Stimulated activated CD8-positive, alpha-beta memory T cell treated with anti-CD3 and anti-CD28 coated beads, Interleukin-15, amount 100 ng/mL, for 48 hours (primary cell): ENCODE measurements around the gene ANXA1.

Experiments used
- DNase-seq, 2 donors: peaks; one replicate each; pipeline ENCODE4 v3.0.0-alpha.2; 2020; ENCODE audit warnings: low read depth in 2 of 2

ANXA1 gene

DNA sequence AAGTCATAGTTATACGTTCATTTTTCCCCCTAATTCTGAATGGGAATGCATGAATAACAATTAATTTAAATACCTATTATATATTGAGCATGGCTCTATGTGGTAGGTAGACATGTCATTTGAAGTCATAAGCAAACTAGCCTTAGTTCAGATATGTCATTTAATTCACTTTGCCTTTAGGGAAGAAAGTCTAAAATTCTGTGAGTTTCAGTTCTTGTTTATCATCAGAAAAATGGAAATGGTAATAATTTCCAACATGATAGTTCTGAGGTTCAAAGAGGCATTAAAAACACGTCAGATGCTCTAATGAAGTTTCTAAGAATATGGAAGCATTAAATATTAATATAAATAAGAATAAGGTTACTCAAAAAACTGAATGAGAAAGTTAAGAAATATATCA is 13.1 kb upstream of the ANXA1 start:
- no peak for DNase-seq

DNA sequence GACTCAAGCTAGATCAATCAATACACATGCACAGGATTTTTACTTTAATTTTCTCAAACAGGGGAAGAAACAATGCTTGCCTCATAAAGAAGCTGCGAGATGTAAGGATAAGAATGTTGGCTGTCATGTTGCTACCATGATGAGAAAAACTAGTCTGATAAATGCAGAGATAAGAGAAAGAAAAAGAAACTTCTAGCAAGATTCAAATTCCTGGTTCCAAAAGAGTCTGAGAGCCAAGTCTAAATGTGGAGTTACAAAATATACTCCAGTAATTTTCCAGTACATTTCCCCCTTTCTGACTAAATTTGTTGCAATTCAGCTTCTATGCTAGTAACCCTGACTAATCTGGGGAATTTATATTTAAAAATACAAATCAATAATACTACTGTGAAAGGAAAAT is 10.4 kb upstream of the ANXA1 start:
- no peak for DNase-seq

DNA sequence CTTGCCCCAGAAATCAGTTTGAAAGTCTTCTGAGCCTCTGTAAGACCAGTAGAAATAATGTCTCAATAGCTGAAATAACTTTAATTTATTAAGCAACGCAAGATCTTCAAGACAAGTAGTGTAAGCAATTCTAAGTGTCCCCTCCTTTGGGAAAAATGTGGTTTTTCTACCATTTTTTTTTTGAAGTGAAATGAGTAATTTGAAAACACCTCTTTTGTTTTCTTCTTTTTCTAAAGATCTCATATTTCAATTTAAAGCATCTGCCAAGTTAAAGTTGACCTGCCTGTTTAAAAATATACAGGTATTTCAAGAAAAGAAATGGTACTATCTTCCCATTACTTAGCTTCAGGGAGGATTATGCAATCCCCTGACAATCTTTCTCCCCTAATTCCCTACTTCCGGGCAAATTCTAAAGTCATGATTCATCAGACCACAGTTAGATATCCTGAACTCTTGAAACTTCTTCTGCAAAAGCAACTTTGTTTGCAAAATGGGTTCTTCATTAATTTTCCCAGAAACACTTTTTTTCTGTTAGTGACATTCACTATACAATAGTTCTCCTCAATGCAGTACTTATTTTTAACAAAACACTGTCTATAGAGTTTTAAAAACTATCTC is 7.8 kb upstream of the ANXA1 start:
- DNase-seq = no peak

DNA sequence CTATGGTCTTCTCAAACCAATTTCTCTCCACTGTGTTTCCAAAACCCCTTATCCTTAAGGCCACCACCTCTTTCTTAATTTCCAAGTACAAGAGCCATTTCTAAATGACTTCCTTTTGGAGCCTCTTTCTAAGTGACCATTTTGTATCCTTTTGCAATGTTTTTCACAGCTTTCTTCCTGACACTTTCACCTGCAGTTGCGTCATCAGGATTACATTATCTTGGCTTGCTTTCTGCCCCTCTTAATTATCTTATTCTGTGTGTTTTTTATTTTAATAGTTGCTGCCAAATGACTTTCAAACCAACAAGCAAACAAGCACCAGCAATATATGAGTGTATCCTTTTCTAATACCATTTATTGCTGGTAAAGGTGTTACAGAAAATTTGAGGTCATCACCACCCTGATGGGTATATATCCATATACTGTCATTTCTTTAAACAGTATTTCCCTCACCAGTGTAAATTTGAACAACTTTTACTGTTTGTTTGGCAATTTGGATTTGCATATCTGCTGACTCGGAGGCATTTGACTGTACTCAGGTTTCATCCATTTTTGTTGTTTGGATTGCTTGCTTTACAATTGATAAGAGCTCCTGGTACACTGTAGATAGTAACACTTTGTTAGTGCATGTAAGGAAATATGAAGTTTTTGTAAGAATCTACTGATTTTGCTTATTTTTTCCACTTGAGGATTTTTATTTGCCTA is 5.4 kb upstream of the ANXA1 start:
- DNase-seq = no peak

DNA sequence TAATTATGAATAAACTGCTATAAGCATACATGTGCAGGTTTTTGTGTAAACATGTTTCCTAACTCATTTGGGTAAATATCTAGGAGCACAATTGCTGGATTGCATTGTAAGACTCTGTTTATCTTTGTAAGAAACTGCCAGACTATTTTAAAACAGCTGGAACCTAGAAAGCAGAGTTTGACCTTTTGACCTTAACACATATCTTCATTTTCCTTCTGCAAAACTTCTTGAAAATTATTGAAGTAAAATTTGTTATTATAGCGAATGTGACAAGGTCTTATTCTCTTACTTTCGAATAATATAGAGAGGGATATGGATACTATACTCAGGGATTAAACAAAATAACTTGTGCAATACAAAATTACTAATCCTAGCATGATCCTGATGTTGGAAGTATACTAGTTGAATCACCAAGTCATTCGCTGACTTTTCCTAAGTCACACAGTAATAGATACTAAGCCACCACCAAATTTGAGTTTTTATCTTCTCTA is 3.2 kb upstream of the ANXA1 start:
- DNase-seq = no peak

DNA sequence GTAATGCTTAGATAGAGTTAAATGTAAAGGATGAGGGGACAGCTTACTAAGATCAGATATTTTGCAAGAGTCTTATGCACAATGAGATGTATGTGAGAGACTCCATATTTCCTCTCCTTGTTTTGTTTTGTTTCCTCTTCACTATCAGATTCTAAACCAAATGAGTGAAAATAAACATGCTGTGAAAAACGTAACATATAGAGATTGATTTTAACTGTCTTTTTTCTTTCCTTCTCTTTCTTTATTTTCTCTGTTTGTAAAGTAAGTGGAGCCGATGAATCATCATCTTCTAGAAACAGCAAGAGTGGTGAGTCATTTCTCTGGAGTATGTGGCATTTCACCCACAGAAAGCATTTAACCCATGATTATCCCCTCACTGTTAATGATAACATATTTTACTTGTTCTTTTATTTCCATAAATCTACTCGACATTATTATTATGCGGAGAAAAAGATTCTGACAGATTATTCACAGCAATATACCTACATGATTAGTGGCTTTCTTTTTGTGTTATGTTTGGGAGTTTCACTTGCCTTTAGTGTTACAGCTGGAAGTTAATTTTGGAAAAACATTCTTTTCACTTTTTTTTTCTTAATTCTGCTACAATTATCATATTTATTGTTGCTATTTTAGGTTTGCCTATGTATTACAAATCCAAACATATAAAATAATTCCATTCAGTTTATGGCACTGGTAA is 2.1 kb upstream of the ANXA1 start:
- DNase-seq = no peak

DNA sequence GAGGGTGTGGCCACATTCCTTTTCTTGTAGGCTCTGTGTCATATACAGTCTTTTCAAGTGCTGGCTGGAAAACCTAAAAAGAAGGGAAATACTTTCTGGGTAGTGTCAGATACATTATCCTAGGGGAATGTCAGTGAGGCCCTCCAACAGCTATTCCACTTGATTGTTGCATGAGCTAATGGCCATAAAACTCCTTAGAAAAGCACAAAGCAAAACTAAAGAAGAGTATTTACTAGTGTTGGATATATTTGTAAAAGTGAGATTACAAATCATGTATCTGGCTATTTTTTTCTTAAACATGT is 829 bp downstream of the ANXA1 start:
- DNase-seq = no peak

DNA sequence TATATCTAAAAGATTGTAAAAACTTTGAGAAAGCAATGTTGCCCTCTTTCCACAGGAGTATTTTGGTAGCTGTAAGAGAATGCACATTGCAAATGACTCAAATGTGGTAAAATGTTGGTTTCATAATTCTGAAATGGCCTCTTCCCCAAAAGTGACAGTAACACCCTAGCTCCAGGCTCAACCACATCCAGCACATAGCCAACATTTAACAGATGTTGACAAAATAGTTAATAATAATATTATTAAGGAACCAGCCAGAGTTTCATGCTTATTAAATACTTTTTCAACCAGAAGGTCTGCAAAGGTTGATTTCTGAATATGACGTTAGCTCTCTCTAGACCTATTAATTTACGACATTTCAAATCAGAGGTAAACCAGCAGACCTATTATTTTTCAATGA is 1.3 kb downstream of the ANXA1 start:
- no peak for DNase-seq

DNA sequence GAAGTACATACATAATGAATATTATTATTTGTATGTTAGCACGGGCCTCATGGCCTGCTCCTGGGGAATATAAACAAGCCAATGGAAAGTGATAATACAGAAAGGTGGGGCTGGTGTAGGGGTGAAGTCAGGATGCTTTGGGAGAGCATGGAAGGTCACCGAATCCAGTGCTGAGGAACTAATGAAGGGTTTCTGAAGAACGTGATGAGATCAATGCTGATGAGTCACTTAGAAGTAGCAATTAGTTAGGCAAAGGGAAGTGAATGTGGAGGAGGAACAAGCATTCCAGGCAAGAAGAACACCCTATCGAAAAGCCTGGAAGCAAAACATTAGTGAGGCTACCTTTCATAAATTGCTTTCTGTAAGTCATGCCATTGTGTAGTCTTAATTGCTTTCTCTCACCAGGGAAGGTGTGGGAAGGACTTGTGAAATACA is 2.1 kb downstream of the ANXA1 start:
- DNase-seq = no peak

DNA sequence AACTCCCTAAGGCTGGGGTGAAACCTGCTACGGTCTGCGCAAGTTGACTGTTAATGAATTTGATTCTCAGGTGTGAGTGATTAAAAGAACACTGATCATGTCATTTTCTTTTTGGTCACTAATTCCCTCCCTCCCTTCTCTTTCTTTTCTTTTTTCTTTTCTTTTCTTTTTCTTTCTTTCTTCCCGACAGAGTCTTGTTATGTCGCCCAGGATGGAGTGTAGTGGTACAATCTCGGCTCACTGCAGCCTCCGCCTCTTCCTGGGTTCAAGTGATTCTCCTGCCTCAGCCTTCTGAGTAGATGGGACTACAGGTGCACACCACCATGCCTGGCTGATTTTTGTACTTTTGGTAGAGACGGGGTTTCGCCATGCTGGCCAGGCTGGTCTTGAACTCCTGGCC is 2.6 kb downstream of the ANXA1 start:
- no peak for DNase-seq

DNA sequence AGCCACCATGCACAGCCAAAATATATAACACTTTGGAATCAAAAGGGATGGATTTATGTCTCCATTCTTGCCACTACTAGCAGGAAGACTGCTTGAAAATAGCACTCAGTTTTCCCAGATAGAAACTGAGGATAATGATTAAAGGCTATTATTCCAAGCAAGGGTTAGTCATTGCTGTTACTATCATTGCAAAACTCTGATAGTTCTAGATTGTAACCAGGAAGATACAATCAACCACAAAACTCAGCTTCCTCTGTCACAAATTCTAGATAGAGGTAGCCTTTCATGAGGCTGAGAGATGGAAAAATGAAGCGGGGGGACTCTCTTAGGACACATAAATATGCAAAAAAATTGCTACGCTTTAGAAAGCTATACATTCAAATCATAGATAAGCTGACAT is 3.1 kb downstream of the ANXA1 start:
- DNase-seq = no peak

DNA sequence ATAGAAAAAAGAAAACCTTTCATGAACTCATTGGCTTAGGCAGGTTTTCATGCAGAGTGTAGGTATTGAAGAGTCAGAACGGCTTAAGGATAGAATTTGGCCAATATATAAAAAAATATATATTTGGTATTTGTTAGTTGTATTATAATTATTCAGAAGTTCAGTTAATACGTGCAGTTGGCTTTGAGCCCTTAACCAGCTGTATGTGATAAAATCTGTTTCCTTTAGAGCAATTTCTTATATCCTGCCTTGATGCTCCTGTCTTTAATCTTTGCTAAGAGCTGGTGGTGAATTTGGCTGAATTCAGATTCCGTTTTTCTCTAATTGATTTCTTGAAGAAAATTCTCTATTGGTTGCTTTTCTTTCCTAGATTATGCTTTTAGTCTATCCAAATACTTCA is 3.7 kb downstream of the ANXA1 start:
- no peak for DNase-seq

DNA sequence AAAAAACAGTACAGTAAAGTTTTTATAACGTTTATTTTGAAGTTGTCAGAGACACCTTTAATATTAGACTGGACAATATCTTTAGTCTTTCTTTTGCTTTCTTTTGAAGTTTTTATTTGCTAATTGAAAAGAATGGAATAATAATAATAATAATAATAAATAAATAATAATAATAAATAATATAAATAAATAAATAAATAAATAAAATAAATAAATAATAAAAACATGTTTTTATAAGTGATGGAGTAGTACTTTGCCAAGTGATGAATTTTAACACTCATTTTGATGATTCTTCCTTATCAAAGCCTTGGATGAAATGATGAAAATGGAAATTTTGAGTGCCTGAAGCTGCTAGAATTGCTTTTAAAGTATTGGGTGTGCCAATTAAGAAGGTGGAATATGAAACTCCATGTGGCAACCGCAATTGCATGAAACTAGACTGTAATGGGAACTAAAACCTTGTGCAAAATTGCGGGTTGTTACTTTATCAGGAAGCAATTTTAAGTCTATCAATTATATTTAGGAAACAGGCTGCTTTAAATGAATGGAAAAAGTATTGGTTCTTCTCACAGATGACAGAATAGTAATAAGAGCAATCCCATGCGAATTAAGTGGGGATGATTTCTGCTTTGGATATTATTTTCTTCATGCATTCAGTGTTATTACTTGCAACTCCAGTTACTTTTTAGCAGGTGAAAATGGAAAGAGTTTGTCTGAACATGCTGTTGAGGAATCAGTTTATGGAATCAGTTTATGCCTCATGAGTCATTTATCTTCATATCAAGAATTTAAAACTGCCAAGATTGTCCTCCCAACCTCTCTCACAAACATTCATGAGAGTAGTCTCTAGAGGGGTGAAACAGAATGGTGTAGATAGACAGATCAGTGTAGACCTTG is 4.6 kb downstream of the ANXA1 start:
- no peak for DNase-seq

DNA sequence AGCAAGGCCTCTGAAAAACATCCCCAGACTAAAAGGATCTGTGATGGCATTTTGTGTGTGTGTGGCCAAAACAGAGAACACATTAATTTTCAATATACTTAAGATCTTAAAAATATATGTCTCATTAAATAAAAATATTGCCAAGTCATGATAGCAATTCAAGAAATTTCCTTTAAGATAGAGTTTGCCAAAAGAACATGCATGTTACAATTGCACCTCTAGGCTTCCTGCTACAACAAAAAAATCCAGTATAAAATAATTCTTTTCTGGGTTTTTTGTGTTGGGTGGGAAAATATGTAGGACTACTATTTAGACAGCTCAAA is 5.2 kb downstream of the ANXA1 start:
- no peak for DNase-seq

DNA sequence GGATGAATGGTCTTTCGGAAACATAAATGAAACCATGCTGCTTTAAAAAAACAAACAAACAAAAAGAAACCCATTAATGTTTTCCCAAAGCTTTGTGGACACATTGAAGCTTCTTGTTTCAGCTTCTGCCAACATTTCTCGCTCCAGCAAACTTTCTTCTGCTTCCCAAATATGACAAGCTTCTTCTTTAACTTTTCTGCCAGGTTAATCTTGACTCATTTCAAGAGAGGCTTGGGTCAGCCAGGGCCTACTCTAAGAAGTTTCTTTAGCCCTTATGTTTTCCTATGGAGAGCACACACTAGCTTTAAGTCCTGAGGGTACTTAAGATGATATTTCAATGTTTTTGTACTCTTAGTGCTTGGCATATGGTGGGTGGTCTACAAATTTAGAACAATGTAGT is 6.1 kb downstream of the ANXA1 start:
- DNase-seq = no peak

DNA sequence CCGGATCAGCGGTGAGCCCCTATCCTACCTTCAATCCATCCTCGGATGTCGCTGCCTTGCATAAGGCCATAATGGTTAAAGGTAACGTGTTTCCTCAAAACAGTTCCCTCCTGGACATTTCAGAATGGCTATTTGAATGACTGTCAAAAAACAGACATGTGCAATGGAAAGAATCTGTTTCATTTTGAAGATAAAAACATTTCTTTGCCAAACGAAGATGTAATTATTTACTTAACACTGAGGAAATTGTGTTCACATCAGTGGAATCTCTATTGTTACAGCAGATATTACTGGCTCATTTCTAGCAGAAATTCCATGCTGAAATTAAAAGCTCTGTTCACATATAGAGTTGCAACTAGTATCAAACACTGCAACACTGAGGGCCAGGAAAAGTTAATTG is 7.1 kb downstream of the ANXA1 start:
- no peak for DNase-seq

DNA sequence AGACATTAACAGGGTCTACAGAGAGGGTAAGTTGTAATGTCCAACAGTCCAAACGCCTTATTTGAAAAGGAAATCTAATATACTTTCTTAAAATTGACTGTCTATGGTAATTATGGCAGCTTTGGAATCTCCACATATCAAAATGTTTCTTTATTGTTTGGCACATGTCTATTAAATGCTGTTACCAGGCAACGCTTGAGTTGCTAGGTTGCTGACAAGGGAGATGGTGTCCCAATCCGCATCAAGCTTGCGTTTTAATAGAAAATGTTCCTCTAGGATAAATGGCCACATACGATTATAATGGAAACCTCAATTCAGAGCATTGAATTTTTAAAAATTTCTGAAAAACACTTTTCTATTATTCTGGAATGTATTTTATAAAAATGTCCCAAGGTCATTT is 9.2 kb downstream of the ANXA1 start:
- no peak for DNase-seq

DNA sequence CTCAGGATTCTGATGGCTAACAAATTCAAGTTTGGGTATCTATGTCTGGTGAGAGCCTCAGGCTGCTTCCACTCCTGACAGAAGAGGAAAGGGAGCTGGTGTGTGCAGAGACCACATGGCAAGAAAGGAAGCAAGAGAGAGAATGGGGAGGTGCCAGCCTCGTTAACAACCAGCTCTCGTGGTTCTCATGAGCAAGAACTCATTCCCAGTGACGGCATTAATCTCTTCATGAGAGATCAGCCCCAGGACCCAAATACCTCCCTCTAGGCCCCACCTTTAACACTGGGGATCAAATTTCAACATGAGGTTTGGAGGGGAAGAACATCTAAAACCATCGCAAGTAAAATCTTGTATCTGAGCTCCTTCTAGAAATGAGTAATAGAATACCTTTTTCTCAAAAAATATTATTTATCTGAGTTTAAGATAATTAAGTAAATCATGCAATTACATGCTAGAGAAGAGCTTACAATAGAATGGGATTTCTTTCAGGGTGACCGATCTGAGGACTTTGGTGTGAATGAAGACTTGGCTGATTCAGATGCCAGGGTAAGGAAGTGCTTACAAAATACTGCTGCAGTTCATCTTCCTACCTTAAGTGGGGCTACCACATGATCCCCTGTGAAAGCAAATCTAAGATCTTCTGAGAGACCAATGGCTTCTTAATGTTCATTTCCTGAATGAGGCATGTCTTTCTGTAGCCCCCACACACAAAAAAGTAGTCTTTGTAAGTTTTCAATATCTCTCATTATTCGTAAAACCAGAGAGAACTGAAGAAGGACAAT is 11.5 kb downstream of the ANXA1 start:
- no peak for DNase-seq

DNA sequence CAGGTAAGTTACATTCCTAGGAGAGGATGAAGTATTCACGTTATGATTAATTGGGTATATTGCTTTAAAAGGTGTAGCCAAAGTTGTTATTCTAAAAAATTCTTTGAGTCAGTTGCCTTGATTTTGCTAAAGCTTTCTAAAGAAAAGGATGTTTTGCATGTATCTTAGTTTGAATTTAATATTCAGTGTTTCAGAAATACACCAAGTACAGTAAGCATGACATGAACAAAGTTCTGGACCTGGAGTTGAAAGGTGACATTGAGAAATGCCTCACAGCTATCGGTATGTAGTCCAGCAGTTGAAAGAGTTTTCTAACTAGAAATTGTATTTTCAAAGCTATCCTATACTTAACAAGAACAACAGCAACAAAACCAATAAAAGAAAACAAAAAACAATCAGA is 14.2 kb downstream of the ANXA1 start:
- DNase-seq = no peak

DNA sequence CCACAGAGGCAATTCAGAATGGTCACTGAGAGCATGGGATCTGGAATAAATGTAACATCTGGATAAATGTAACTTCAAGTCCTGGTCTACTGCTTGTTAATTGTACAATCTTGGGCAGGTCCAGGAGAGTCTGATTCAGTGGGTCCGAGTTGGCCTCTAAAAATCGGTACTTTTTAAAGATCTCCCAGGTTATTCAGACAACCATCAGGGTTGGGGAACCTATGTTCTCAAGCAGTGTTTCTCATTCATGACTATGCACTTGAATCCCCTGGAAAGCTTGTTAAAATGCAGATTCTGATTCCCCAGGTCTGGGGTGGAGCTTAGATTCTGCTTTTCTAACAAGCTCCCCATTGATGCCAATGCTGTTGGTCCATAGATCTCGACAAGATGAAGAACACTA is 14.8 kb downstream of the ANXA1 start:
- no peak for DNase-seq

DNA sequence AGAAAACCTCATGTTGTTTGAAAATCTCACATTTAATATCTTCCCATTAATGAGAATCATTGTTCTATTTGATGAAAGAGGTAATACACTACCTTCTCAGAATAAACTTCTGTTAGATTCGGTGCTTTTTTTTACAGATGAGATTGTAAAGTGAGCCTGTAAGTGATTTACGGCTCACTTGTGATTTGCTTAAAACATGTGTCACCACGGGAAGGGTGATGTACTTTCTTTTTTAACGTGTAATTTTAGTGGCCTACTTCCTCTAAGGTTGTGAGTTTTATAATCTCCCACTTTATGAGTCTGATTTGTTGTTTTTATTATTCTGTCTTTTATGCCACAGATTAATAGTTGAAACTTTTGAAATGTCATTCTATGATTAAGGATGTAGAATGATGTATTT is 15.9 kb downstream of the ANXA1 start:
- no peak for DNase-seq
